Stimulated activated naive B cell treated with anti-CD40 and anti-IgM and Interleukin-4, amounts not matched to agents 10 μg/mL and 1 μg/mL and 100 μg/mL, for 72 hours (primary cell): ENCODE results near the gene OXSM.

ENCODE experiments used
- ATAC-seq, 2 donors: fragments of 150-1000 bp; cut with Tn5 transposase; replicated peaks; 2 replicates each; pipeline ENCODE4 v1.10.0; 2021; ENCODE audit warnings: moderate library complexity in 1 of 2
- DNase-seq: peaks from one replicate; pipeline ENCODE4 v3.0.0; 2021
- H3K27ac Mint-ChIP-seq: one replicate; pipeline ENCODE4 v1.8.0; 2022; ENCODE audit warnings: mild to moderate bottlenecking, mixed read lengths
- H3K27me3 Mint-ChIP-seq, 2 donors: one replicate each; pipeline ENCODE4 v1.8.0; 2022; ENCODE audit warnings: mixed read lengths in 2 of 2
- H3K36me3 Mint-ChIP-seq, 2 donors: one replicate each; pipeline ENCODE4 v1.8.0; 2022; ENCODE audit warnings: mixed read lengths in 2 of 2, mild to moderate bottlenecking in 1 of 2
- H3K4me1 Mint-ChIP-seq, 2 donors: one replicate each; pipeline ENCODE4 v1.8.0; 2022; ENCODE audit warnings: mixed read lengths in 2 of 2, mild to moderate bottlenecking in 1 of 2
- H3K4me3 Mint-ChIP-seq, 2 donors: one replicate each; pipeline ENCODE4 v1.8.0; 2022; ENCODE audit warnings: mild to moderate bottlenecking in 2 of 2, mixed read lengths in 2 of 2, moderate library complexity in 1 of 2
- H3K9me3 Mint-ChIP-seq, 2 donors: one replicate each; pipeline ENCODE4 v1.8.0; 2022; ENCODE audit warnings: mixed read lengths in 2 of 2, mild to moderate bottlenecking in 1 of 2

Gene OXSM

DNA sequence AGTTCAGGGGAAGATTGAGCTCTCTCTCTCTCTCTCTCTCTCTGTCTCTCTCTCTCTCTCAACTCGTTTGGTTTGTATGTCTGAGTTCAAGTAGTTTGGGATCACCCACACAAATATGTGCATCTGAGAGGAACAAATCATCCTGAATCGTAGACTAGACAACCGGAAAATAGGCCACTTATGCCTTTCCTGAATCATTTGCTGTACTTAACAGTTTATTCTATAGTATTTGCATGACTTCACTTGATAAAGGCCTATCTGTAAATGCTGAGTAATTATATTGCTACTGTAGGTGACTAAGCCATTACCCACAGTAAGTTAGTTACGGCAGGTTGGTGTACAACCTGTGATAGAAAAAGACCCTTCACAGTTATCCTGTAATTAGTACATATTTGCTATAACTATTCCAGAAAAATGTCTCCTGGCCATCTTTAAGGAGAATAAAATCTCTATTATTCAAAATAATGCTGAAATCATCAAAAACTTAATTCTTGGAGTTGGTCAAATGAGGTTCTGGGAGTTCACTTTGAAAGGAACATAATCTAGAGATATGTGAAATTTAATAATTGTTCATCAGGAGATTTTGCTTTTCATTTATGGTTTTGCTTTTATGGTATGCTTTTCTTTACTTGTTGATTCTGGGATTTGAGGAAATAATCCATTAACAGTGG is 31.1 kb downstream of the OXSM start:
- no peaks in the 10 kb centered on the region for H3K4me1 Mint-ChIP-seq
- H3K27ac Mint-ChIP-seq = no peak overlapping the region
- peaks cover 0 to 6% of the 10 kb centered on the region in 2 donors for H3K27me3 Mint-ChIP-seq
- no peaks in the 10 kb centered on the region for H3K36me3 Mint-ChIP-seq
- H3K9me3 Mint-ChIP-seq = no peaks in the 10 kb centered on the region
- no peak for ATAC-seq
- no peak for DNase-seq
- no peak overlapping the region for H3K4me3 Mint-ChIP-seq

DNA sequence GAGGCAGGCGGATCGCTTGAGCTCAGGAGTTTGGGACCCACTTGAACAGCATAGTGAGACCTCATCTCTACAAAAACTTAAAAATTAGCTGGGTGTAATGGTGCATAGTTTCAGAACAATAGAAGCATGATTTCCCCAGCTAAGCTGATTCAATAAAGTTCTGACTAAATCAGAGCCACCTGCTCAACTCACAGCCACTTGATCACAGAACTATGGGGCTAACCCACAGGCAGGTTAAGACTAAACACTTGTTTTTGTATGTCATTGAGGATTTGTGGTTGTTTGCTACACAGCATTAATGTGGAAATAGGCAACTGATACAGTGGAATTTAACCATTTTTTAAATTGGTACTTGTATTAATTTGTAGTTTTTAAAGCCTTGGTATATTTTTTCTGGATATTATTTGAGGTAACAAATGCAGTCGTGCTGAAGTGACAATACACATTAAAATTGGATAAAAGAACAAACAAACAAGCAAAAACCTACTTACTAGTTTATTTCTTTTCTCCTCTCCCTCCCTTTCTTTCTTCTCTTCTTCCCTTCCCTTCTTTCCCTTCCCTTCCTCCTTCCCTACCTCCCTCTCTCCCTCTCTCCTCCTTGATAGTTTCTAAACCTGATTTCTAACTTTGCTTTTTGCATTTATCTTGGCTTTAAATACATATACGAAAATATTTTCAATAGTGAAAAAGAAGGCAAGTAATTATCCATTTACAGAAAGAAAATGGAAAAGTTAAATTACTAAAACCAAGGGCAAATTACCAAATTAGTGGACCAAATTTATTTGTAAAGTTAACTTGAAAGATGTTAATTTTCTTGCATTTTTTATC is 32.1 kb downstream of the OXSM start:
- no peaks in the 10 kb centered on the region for H3K36me3 Mint-ChIP-seq
- no peak for ATAC-seq
- no peaks in the 10 kb centered on the region for H3K9me3 Mint-ChIP-seq
- H3K4me1 Mint-ChIP-seq = no peaks in the 10 kb centered on the region
- no peak for DNase-seq
- H3K4me3 Mint-ChIP-seq = no peak overlapping the region
- no peak overlapping the region for H3K27ac Mint-ChIP-seq
- H3K27me3 Mint-ChIP-seq = peaks cover 0 to 6% of the 10 kb centered on the region in 2 donors

DNA sequence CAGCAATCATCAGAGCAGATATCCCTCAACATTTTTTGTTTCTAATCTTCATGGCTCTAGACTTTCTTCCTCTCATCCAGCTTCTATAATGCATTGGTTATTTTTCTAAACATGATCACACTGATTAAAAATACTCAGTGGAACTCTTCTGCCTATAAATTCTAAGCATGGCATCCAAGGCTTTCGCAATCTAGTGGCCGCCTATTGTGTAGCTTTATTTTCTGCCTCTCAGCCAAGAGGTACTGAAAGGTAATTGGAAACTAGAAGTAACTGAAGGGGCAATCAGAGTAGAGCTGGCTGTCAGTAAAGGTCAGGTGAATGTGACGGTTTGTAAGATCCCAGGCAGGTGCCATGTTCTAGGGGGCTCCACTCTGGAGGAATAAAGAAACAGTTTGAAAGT is 33.4 kb downstream of the OXSM start:
- no peak for ATAC-seq
- Mint-ChIP-seq H3K27ac (no peak overlapping the region), H3K9me3 (no peaks in the 10 kb centered on the region), H3K27me3 (peaks cover 0 to 6% of the 10 kb centered on the region in 2 donors), H3K36me3 (no peaks in the 10 kb centered on the region), H3K4me1 (no peaks in the 10 kb centered on the region), H3K4me3 (no peak overlapping the region)
- DNase-seq = no peak

DNA sequence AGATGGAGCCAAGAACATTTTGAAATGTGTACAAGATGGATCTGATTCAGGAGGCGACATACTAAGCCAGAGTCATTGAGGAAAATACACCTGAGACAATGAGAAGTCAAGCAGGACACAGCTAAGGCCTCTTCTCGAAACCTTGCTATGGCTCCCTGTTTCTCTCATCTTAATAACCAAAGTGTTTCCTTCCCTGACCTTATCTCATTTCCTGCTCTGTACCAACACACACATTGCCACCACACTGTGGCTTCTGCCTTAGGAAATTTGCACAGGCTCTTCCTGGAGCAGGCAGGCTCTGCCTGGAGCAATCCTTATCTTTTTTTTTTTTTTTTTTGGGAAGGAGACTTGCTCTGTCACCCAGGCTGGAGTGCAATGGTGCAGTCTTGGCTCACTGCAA is 36.6 kb downstream of the OXSM start:
- H3K9me3 Mint-ChIP-seq = peaks cover 5% of the 10 kb centered on the region in 2 donors
- no peak overlapping the region for H3K4me3 Mint-ChIP-seq
- H3K4me1 Mint-ChIP-seq = peaks cover 2 to 5% of the 10 kb centered on the region in 2 donors
- ATAC-seq (no peak), DNase-seq (no peak)
- H3K27ac Mint-ChIP-seq = no peak overlapping the region
- no peaks in the 10 kb centered on the region for H3K36me3 Mint-ChIP-seq
- H3K27me3 Mint-ChIP-seq = peaks cover 0 to 6% of the 10 kb centered on the region in 2 donors

DNA sequence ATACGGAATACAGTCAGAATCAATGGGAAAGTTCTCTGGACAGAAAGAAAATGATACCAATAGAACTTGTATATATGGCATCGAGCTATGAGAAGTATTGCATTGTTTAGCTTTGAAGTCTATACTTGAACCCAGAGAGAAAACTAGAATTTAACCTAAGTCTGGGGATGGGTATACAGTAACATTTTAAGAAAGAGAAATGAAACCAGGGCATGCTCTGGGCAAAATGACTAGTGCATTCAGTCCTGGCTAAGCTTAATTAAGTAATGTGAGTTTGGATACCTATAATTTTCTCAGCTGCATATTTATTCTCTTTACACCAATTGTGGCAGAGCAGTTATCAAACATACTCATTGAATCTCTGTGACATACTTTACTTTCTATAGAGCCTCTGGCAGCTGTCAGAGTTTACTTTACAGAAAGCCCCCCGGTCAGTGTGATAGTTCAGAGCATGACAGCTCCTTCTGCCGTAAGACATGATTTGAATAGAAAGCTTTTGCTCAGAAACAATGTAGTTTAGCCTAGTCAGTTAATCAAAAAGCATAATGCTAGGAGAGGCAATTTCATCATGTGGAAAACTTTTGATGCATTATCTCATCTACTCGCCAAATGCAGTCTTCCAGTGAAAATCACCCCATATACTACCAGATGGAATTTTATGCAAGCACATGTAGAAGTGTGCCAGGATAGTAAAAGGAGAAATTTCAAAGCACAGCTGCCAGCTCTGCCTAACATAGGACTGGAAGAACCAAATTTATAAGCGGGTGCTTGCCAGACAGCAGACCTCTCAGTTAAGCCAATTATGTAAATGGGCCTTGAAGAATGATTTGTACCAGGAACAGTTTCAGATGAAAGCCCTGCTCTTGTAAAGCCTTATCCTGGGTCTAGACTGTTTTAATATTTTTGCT is 40.7 kb downstream of the OXSM start:
- ATAC-seq (peak; percentile 51), DNase-seq (no peak)
- Mint-ChIP-seq H3K36me3 (no peaks in the 10 kb centered on the region), H3K4me1 (peaks cover 6 to 11% of the 10 kb centered on the region in 2 donors), H3K27me3 (no peaks in the 10 kb centered on the region), H3K9me3 (peaks cover 5% of the 10 kb centered on the region in 2 donors), H3K4me3 (no peak overlapping the region), H3K27ac (no peak overlapping the region)

DNA sequence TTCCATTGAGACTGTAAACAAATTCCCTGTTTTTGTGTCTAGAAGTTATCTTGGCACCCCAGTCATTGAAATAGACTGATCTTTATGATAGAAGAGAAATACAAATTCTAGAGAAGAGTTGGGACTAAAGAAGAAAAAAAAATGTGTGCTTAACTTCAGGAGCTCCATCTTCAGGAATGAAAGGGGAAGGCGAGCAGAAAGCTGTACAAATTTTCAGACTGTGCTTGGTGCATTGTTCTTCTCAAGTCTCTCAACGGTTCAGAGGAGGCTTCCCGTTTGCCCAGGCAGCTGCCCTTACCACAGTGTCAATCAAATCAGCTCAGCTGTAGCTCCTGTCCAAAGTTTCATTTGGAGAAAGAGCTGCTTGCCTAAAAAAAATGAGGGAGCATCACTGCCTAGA is 41.7 kb downstream of the OXSM start:
- Mint-ChIP-seq H3K9me3 (peaks cover 5% of the 10 kb centered on the region in 2 donors), H3K36me3 (no peaks in the 10 kb centered on the region), H3K27me3 (no peaks in the 10 kb centered on the region), H3K4me3 (no peak overlapping the region), H3K27ac (no peak overlapping the region), H3K4me1 (peaks cover 6 to 11% of the 10 kb centered on the region in 2 donors)
- DNase-seq (no peak), ATAC-seq (no peak)

DNA sequence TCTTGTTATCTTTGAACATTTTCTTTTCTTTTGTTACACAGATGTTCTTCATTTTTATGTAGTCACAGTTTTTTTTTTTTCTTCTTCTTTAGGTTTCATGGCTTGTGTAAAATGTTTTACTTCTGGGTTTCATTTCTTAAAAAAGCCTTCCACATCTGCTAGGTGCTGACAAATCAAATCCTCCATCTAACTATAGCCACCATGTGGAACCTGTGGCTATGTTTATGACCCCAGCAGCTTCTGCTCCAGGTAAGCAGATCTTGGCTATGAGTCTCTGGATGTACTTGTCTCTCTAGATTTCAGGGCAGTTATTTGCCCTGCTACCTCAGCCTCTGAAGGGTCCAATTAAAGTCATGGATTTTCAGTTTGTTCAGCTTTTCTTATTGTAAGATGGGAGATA is 44.5 kb downstream of the OXSM start:
- no peaks in the 10 kb centered on the region for H3K36me3 Mint-ChIP-seq
- H3K4me3 Mint-ChIP-seq = no peak overlapping the region
- H3K27me3 Mint-ChIP-seq = no peaks in the 10 kb centered on the region
- DNase-seq (no peak), ATAC-seq (no peak)
- H3K27ac Mint-ChIP-seq = no peak overlapping the region
- peaks cover 0 to 2% of the 10 kb centered on the region in 2 donors for H3K9me3 Mint-ChIP-seq
- peaks cover 6 to 11% of the 10 kb centered on the region in 2 donors for H3K4me1 Mint-ChIP-seq

DNA sequence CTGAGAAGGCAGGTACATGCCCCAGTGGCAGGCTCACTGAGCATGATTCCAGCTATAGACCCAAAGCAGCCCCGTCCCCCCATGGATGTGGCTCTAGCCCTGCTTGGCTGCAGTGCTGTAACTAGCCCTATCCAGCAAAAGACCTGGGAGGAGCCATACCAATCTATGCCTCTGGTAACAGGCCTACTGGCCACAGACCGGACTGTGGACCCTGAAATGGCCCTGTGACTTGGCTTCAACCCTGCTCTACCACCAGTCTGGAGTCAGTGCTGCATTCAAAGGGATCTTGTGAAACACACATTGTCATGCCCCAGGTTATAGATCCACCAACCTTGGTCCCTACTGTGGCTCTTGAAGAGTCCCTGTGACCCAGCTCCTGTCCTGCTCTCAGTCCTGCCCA is 46.7 kb downstream of the OXSM start:
- no peak for ATAC-seq

DNA sequence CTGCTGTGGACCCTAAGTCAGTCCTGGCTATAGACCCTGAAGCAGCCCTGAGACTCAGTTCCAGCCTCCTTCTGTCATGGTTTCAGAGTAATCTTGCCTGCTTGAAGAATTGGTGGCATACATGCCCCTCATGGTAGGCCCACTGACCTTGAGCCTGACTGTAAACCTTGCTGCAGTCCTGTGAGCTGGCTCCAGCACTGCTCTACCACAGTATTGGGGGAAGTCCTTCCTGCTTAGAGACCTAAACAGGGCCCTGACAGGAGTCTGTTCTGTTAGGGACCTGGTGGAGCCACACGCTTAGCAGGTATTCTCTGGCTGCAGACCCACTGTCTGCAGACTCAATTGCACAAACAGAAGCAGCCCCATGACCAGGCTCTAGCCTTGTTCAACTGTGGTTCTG is 47.1 kb downstream of the OXSM start:
- ATAC-seq (no peak), DNase-seq (no peak)
- Mint-ChIP-seq H3K4me1 (peaks cover 3 to 6% of the 10 kb centered on the region in 2 donors), H3K27ac (no peak overlapping the region), H3K36me3 (no peaks in the 10 kb centered on the region), H3K27me3 (no peaks in the 10 kb centered on the region), H3K9me3 (no peaks in the 10 kb centered on the region), H3K4me3 (no peak overlapping the region)

More for the DNA sequence above, 46.7 kb downstream of the OXSM start:
- Mint-ChIP-seq H3K27ac (no peak overlapping the region), H3K27me3 (no peaks in the 10 kb centered on the region), H3K9me3 (no peaks in the 10 kb centered on the region), H3K4me3 (no peak overlapping the region), H3K4me1 (peaks cover 3 to 6% of the 10 kb centered on the region in 2 donors), H3K36me3 (no peaks in the 10 kb centered on the region)
- no peak for DNase-seq

DNA sequence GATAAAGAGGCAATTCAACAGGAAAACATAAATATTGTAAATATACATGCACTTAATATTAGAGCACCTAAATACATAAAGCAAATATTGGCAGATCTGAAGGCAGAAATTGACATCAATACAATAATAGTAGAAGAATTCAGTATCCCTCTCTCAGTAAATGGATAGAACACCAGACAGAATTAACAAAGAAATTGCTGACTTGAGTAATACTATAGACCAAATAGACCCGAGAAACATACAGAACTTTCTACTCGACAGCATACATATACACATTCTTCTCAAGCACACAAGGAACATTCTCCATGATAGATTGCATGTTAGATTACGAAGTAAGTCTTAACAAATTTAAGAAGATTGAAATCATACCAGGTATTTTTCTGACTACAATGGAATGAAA is 50.2 kb downstream of the OXSM start:
- Mint-ChIP-seq H3K9me3 (no peaks in the 10 kb centered on the region), H3K27me3 (no peaks in the 10 kb centered on the region), H3K4me3 (no peak overlapping the region), H3K36me3 (no peaks in the 10 kb centered on the region), H3K4me1 (no peaks in the 10 kb centered on the region), H3K27ac (no peak overlapping the region)
- ATAC-seq (no peak), DNase-seq (no peak)

DNA sequence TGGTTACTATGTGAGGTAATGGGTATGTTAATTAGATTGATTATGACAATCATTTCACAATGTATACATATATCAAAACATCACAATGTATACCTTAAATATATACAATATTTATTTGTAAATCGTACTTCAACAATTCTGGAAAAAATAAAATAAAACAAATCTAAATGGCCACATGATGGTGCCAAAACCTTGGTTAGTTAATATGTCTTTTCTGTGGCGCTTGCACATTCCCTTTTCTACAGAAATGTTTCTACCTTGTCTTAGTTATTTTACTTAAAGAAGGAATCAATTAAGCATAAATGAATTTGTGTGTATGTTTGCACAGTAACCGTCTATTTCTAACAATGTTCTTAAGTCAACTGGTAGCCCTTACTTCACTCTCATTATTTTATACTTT is 53.4 kb downstream of the OXSM start:
- Mint-ChIP-seq H3K36me3 (no peaks in the 10 kb centered on the region), H3K27ac (no peak overlapping the region), H3K9me3 (no peaks in the 10 kb centered on the region), H3K4me3 (no peak overlapping the region), H3K4me1 (no peaks in the 10 kb centered on the region), H3K27me3 (no peaks in the 10 kb centered on the region)
- DNase-seq (no peak), ATAC-seq (no peak)
